Testis (tissue), 3 donors: ENCODE data around the gene UPB1. TPM values are rescaled to one million over a fixed set of nuclear protein-coding genes. Genes with fewer than 3 reads are reported as not detected.
A peak's percentile ranks its signal among the peaks of the same experiment; 100 is the strongest.

Experiments used
- DNase-seq: peaks from one replicate; pipeline ENCODE4 v3.0.0-alpha.2; 2019
- H3K27ac ChIP-seq, 2 donors: fragments of 200-600 bp; sonication (generic); one replicate each; pipeline ENCODE4 v1.5.1; 2019
- H3K27me3 ChIP-seq: fragments of 200-600 bp; sonication (generic); one replicate; pipeline ENCODE4 v1.5.1; 2019
- H3K36me3 ChIP-seq: fragments of 200-600 bp; sonication (generic); one replicate; pipeline ENCODE4 v1.5.1; 2017; ENCODE audit warnings: low read depth; ENCODE audit errors: missing control alignments
- H3K4me1 ChIP-seq: fragments of 200-600 bp; sonication (generic); one replicate; pipeline ENCODE4 v1.5.1; 2019
- H3K4me3 ChIP-seq, 2 donors: fragments of 200-600 bp; sonication (generic); one replicate each; pipeline ENCODE4 v1.5.1; 2017 to 2019
- H3K9me3 ChIP-seq: fragments of 200-600 bp; sonication (generic); one replicate; pipeline ENCODE4 v1.5.1; 2017
- CTCF ChIP-seq, 3 experiments: fragments of 450-650 bp in 2 of 3; fragments of 200-600 bp in 1 of 3; sonication (generic) in 1 of 3; IDR thresholded peaks; one replicate each; pipeline ENCODE4 v1.5.1; 2016 to 2019; ENCODE audit warnings: antibody characterized with exemption in 3 of 3, mild to moderate bottlenecking in 2 of 3, moderate library complexity in 1 of 3
- POLR2A ChIP-seq: fragments of 450-650 bp; IDR thresholded peaks from one replicate; pipeline ENCODE4 v1.6.1; 2017; ENCODE audit warnings: antibody characterized with exemption, mild to moderate bottlenecking, moderate library complexity
- WGBS, 2 donors: methylation state at CpG; one replicate each; pipeline ENCODE4 v1.1.5; 2018; 5-methylcytosine and 5-hydroxymethylcytosine counted together
- intact Hi-C: fragments of 100-400 bp; cut with DNase I; formaldehyde crosslinking; loops from one replicate; pipeline ENCODE4 v1.15.1; 2023; ENCODE audit warnings: low total_unique reads
- polyA plus RNA-seq: library from polyadenylated mRNA; stranded (reverse); fragments of 350-450 nt; fragmentation: Illumina TruSeq; extraction: RNeasy Lipid Tissue Mini Kit (QIAGEN cat#74804); gene quantifications from one replicate; pipeline ENCODE4 v1.2.3, GENCODE V29; 2014; ENCODE audit warnings: low read depth, low replicate concordance; ENCODE audit not compliant: insufficient read depth
- total RNA-seq, 2 donors: library from RNA; depleted of rRNA; stranded (reverse); fragments of >200 nt; gene quantifications; one replicate each; pipeline ENCODE4 v1.2.3, GENCODE V29; 2016

UPB1 gene
- total and polyA plus RNA-seq, 3 donors from 2014 or later: 6.7 to 12.1 (median 11.5) TPM

GRCh38 chr22:24465975-24466374, 29.2 kb upstream of the UPB1 start:
- Histone ChIP-seq H3K9me3 (no peaks in the 10 kb centered on the region), H3K36me3 (no peaks in the 10 kb centered on the region), H3K4me3 (no peak overlapping the region), H3K27me3 (no peaks in the 10 kb centered on the region), H3K27ac (peak overlapping the region in 1 of 2 donors; percentile 12), H3K4me1 (peaks cover 18% of the 10 kb centered on the region)
- WGBS, 2 donors: 93 to 95% methylated on average over 3 of the region's 3 CpGs
- TF ChIP-seq POLR2A (no peak), CTCF (IDR thresholded peaks at IDR 0.05) (no peak)
- no peak for DNase-seq
- intact Hi-C loops: no loop called here

DNA sequence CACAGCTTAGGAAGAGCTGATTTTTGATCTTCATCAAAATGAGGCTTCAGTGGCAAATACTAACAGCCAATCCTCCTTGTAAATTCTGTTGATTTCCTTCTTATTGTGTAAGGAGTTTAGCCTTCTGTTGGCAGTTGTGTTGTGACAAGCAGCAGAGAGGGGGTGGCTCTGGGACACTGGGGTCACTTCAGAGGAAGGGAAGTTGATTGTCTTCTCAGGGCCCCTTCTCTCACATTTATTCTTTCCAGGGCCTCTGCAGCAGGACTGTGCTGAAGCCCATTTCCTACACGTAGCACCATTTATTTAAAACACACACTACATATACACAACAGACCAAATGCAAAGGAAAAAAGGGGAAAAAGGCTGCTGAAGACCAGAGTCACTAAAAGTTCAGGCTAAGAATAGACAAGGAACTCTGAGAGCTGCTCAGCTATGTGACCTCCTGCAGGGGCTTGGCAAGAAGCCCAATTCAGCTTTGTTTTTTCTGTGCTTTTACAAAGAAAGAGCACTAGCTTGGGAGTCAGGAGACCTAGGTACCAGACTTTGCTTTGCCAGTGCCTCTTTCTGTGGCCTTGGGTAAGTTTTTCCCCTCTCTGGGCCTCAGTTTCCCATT, 28.3 kb upstream of the UPB1 start:
- intact Hi-C loops: no loop called here
- Histone ChIP-seq H3K27ac (peak overlapping the region; percentile 19 to 47), H3K9me3 (no peaks in the 10 kb centered on the region), H3K36me3 (no peaks in the 10 kb centered on the region), H3K27me3 (no peaks in the 10 kb centered on the region), H3K4me3 (no peak overlapping the region), H3K4me1 (peaks cover 26% of the 10 kb centered on the region)
- TF ChIP-seq CTCF (IDR thresholded peaks at IDR 0.05) (no peak), POLR2A (no peak)
- WGBS, 2 donors: 40 to 42% methylated on average over 1 of the region's 1 CpG
- DNase-seq: peak; percentile 73

DNA sequence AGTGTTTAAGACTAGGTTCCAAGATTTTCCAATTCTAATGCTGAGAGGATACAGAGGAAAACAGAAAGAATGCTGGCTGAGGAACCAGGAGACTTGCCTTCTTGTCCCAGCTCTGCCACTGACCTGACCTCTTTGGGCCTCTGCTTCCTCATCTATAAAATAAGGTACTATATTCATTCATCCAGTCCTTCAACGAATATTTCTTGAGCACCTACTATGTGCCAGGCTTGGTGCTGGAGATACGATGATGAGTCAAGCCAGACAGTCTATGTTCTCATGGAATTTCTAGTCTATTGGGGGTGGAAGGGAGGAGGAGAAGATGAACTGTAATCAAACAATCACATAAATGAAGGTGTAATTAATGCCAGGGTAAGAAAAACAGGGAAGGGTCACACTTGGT, 27.8 kb upstream of the UPB1 start:
- Histone ChIP-seq H3K27ac (peak overlapping the region in 1 of 2 donors; percentile 47), H3K4me1 (peaks cover 31% of the 10 kb centered on the region), H3K27me3 (no peaks in the 10 kb centered on the region), H3K36me3 (no peaks in the 10 kb centered on the region), H3K4me3 (no peak overlapping the region), H3K9me3 (no peaks in the 10 kb centered on the region)
- intact Hi-C loops: no loop called here
- no peak for DNase-seq
- WGBS, 2 donors: 55 to 74% methylated on average over 2 of the region's 2 CpGs
- TF ChIP-seq POLR2A: no peak
- no peak for TF ChIP-seq CTCF (IDR thresholded peaks at IDR 0.05)

DNA sequence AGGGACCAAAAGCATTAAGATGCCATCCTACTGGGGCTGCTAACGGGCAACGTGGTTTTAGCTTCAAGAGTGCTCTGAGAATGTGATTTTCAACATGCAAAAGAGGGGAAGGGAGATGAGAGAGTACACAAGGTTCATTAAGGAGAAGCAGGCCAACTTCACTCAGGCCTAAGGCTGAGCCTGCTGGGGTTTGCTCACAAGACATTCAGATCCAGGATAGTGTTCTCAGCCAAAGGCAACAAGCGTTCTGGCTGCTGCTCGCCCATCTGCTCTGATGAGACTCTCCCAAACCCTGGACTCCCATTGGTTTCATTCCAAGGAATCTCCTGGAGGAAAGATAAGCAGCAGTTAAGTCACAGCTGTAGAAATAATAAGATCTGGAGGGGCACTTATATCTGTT, 23.6 kb upstream of the UPB1 start:
- no peak overlapping the region for H3K4me3 ChIP-seq
- TF ChIP-seq POLR2A (no peak), CTCF (IDR thresholded peaks at IDR 0.05) (no peak)
- DNase-seq: peak; percentile 86
- intact Hi-C loops: no loop called here
- H3K4me1 ChIP-seq: peaks cover 25% of the 10 kb centered on the region
- no peaks in the 10 kb centered on the region for H3K36me3 ChIP-seq
- 45 to 50% methylated on average over 4 of the region's 4 CpGs for WGBS, 2 donors
- no peaks in the 10 kb centered on the region for H3K9me3 ChIP-seq
- no peak overlapping the region for H3K27ac ChIP-seq
- no peaks in the 10 kb centered on the region for H3K27me3 ChIP-seq

DNA sequence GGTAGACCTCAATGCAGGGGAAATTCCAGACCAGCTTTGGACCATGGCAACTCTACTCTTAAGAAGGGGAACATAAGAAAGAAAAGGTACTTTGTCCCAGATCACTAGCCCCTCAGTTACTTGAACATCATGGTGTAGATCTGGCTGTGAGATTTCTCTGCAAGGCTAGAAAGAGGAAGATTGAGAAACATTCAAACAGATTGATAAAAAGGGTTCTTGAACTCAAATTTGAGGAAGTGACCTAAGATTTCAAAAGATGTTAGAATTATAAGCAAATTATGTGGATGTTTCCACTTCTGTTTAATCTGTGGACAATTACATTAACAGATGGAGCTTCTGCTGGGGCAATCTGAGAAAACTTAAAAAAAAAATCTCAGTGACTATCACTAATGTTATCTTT, 21.8 kb upstream of the UPB1 start:
- Histone ChIP-seq H3K36me3 (no peaks in the 10 kb centered on the region), H3K27me3 (no peaks in the 10 kb centered on the region), H3K9me3 (no peaks in the 10 kb centered on the region), H3K27ac (no peak overlapping the region), H3K4me1 (peaks cover 16% of the 10 kb centered on the region), H3K4me3 (no peak overlapping the region)
- no peak for DNase-seq
- TF ChIP-seq POLR2A (no peak), CTCF (IDR thresholded peaks at IDR 0.05) (no peak)
- intact Hi-C loops: no loop called here
